WI38 (cell line): ENCODE results near the gene GUCA1C.

ENCODE experiments used
- H3K4me3 ChIP-seq: 2 replicates; pipeline ENCODE4 v1.5.1; 2011; ENCODE audit warnings: low read depth, mild to moderate bottlenecking, control low read depth, low read length
- TF ChIP-seq, protein P1 (sequence below): IDR thresholded peaks from 2 replicates; pipeline ENCODE4 v1.5.1; 2012; ENCODE audit warnings: low read depth, mild to moderate bottlenecking, control low read depth, low read length

Gene GUCA1C, protein sequence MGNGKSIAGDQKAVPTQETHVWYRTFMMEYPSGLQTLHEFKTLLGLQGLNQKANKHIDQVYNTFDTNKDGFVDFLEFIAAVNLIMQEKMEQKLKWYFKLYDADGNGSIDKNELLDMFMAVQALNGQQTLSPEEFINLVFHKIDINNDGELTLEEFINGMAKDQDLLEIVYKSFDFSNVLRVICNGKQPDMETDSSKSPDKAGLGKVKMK

DNA sequence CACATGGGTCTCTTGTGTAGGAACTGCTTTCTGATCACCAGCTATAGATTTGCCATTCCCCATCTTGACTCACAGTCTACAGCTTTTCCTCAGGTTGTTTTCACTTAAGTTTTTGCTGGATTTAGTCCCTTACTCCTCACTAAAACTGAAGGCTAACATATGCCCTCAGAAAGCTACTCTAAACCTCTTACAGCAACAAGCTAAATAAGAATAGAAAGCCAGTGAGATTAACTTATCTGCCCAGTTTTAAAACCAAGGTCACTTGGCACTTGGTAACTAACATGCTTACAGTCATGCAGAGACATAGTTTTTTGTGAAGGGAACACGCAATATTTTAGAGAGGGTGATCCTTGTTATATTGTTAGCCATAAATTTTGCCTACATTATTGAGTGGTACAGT lies at the start of gene GUCA1C:
GUCA1C (minus strand) TSS at position 180 of the 400 bp plus-strand sequence; CDS start at position 63, 117 bp downstream.
- TF ChIP-seq, protein P1, sequence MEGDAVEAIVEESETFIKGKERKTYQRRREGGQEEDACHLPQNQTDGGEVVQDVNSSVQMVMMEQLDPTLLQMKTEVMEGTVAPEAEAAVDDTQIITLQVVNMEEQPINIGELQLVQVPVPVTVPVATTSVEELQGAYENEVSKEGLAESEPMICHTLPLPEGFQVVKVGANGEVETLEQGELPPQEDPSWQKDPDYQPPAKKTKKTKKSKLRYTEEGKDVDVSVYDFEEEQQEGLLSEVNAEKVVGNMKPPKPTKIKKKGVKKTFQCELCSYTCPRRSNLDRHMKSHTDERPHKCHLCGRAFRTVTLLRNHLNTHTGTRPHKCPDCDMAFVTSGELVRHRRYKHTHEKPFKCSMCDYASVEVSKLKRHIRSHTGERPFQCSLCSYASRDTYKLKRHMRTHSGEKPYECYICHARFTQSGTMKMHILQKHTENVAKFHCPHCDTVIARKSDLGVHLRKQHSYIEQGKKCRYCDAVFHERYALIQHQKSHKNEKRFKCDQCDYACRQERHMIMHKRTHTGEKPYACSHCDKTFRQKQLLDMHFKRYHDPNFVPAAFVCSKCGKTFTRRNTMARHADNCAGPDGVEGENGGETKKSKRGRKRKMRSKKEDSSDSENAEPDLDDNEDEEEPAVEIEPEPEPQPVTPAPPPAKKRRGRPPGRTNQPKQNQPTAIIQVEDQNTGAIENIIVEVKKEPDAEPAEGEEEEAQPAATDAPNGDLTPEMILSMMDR, result no peak
- H3K4me3 ChIP-seq, result no peak within 1 kb of the TSS

DNA sequence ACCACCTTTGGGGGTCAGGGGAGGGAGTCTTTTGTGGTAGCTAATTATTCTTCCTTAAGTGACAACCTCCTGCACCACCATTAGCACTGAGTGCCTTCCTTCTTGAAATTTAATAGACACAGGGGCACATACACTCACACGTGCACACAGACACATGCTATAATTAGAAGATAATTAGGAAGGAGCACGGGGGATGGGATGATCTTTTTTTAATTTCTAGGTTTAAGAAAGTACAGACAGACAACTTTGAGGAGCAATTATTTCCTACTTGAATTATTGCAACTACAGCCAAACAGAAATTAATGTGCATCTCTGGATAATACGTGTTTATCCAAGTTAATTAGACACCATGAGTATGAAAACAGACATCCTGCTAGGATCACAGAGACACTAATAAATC lies 44.8 kb upstream of the GUCA1C start:
- H3K4me3 ChIP-seq, result no peak overlapping the region
- TF ChIP-seq, protein P1, result no peak

DNA sequence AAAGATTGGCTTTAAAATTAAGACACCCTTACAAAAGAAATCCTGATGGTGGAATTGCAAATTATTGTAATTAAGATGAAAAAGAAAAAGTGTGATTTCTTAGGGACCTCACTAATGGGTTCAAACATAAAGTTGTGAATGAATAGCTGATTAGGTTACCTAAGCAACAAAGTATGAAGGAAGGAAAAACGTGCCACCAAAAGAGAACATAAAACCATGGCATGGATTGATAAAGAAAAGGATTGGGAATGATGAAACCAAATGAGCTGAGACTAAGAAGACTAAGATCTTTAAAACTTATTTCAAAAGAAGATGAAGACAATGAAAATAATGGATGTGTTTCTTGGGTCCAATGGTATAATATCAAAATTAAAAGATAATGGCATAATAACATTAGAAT lies 32.2 kb upstream of the GUCA1C start:
- TF ChIP-seq, protein P1, result no peak
- H3K4me3 ChIP-seq, result no peak overlapping the region

DNA sequence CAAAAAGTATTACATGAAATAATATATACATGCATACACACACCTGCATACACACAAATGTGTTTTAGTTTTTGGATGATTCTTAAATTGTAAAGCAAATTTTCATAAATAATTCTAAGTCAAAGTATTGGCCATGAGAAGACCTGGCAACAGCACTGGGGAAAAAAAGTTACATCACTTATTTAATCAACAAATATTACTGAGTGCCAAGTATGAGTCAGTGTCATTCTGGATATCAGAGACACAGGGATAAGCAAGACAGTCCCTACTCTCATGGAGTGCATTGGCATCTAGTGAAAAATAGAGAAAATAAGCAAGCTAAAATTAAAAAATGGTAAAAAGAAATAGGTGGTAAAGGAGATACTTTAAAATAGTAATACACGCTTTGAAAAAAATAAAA lies 29.4 kb upstream of the GUCA1C start:
- no peak overlapping the region for H3K4me3 ChIP-seq
- TF ChIP-seq, protein P1, result no peak

- TF ChIP-seq, protein P1, result no peak
- no peak overlapping the region for H3K4me3 ChIP-seq
Measured at GRCh38 chr3:108976058-108976457, 22.4 kb upstream of the GUCA1C start.

DNA sequence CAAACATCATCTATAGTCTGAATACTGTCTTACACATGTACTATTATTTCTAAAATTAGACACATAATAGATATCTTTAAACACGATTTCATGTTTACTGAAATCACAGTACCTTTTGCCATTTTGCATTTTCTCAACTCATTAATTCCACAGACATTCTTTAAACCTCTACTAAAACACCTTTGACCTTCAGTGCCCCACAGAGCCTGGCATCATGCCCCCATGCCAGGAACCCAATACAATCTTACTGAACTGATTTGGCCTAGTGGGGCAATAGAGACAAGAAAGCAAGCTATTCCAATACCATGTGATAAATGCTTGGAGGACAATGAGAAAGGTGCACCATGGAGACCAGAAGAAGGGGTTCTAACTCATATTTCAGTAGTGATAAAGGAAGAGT lies 19.3 kb upstream of the GUCA1C start:
- TF ChIP-seq, protein P1, result no peak
- H3K4me3 ChIP-seq, result no peak overlapping the region

DNA sequence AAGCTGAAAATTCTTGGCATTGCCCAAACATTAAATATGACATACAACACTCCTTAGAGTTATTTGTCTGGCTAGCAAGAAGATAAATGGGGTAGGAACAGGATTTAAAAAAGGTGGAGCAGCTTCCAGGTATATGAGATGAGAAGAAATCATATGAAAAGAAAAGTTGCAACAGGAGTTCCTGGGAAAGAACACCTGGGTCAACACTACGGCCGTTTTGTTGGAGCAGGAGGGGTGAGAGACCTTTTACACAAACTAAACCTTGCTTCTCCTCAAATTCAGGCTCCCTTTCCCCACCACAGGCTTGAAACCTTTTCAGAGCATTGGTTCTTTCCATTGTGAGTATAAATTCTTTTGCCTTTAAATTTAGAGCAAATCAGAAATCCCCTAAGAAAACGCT lies 18.8 kb upstream of the GUCA1C start:
- TF ChIP-seq, protein P1, result no peak
- no peak overlapping the region for H3K4me3 ChIP-seq
